ENCODE data around the gene ENTPD5. TPM values are rescaled to one million over a fixed set of nuclear protein-coding genes. Genes with fewer than 3 reads are reported as not detected.

Gene ENTPD5, protein sequence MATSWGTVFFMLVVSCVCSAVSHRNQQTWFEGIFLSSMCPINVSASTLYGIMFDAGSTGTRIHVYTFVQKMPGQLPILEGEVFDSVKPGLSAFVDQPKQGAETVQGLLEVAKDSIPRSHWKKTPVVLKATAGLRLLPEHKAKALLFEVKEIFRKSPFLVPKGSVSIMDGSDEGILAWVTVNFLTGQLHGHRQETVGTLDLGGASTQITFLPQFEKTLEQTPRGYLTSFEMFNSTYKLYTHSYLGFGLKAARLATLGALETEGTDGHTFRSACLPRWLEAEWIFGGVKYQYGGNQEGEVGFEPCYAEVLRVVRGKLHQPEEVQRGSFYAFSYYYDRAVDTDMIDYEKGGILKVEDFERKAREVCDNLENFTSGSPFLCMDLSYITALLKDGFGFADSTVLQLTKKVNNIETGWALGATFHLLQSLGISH
- 10 to 100 TPM in 1 of 9 donors, 1 to 10 TPM in 8; 5.5 to 12.3 (median 6.8) TPM for total RNA-seq
- polyA plus RNA-seq: 1 to 10 TPM; 4.7 to 5.8 TPM
- long read RNA-seq, donor 1, partial matches to known transcripts: 0 of 4 reads
- long read RNA-seq, donor 1, other reads (novel, unspliced or antisense): 4 of 4 reads
- long read RNA-seq, donor 2, full-length matches to known transcripts: 3 of 14 reads
- long read RNA-seq, donor 2, partial matches to known transcripts: 2 of 14 reads
- long read RNA-seq, donor 2, other reads (novel, unspliced or antisense): 9 of 14 reads
- long read RNA-seq, donor 3, partial matches to known transcripts: 0 of 4 reads
- long read RNA-seq, donor 3, other reads (novel, unspliced or antisense): 4 of 4 reads

DNA sequence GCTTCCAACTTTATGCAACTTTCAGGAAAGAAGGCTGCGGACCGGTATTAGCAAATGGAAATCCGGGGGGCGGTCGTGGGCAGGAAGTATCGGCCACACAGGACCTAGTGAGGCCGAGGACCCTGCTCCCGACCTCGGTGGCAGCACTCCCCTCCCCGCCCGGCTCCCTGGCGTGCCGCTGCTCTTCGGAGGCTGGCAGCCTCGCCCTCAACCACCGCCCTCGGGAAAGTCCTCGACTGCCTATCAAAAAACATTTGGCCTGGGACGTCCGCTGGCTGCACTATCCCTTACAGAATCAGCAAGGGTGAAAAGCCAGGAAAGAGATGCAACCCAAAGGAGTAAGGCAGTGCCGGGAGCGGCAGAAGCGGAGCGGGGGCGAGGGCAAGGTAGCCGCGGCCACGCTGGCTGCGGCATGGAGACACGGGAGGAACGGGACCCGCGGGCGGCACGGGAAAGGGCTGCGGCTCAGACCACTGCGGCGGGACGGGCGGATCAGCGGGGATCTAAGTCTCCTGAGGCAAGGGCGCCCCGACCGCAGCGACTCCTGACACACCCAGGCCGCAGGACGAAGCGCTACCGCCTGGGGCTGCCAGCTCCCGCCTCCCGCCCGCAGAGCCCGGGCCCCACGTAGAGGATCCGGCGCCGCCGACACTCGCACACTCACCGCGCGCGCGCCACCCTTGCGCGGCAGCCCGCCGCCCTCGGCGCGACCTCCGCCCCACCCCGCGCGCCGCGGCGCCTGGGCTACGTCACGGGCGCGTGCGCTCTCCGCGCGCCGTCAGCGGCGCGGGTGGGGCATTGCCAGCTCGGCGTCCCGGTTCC is at the start of gene ENTPD5, which contains the start of gene BBOF1:
Gene ENTPD5 (minus strand): TSS at position 703 of the 822 bp plus-strand sequence. CDS start 31,186 bp downstream, outside the sequence.
Gene BBOF1 (plus strand): TSS at position 764 of the 822 bp plus-strand sequence. CDS start 130 bp downstream, outside the sequence.
- intact Hi-C loops (cut with DNase I): loop anchor here in 4 of 10 donors (1.0 to 10.0 kb wide), 5 partner anchors 64 to 134 kb away; partner anchors contain the start of genes COQ6 (in 3 of the 4), FAM161B (in 3 of the 4), ALDH6A1 (in 2 of the 4) and LIN52 (in 2 of the 4)

DNA sequence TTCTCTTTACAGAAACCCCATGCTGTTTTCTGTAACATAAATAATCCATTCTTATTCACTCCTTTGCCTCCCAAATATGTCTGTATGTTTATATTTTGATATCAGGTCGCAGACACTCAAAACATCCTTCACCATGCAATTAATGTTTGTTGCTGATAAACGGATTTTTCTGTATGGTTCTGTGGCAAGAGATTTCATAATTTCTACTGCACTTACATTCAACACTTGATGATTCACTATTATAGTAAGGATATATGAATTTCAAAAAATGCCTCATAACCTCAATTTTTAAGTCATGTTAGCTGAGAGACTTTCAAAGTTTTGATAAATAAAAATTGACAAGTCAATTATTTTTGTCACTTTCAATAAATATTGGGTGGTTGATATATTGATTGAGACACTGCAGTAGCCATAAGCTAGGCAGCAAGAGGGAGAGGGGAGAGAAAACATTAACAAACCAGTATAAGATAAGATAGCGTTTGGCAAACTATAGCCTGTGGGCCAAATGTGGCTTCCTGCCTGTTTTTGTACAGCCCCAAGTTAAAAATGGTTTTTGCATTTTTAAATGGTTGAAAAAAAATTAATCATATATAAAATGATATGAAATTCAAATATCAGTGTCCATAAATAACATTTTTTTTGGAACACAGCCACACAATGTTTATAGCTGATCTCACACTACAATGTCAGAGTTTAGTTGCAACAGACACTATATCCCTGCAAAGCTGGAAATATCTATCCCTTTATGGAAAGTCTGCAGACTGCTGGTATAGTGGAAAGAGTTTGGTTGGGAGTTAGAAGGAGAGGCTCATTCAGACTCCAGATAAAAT is 46.9 kb upstream of the ENTPD5 start:
- 69 to 74% (median 72%) methylated on average over 3 of the region's 3 CpGs for WGBS, 4 donors
- no peak overlapping the region for H3K4me3 ChIP-seq
- H3K36me3 ChIP-seq: peaks cover 0 to 100% (median 76%) of the 10 kb centered on the region in 9 donors
- H3K27me3 ChIP-seq: no peaks in the 10 kb centered on the region
- intact Hi-C loops (cut with DNase I): no loop called here
- no peak for TF ChIP-seq POLR2A (IDR thresholded peaks at IDR 0.05)
- TF ChIP-seq, protein P1, sequence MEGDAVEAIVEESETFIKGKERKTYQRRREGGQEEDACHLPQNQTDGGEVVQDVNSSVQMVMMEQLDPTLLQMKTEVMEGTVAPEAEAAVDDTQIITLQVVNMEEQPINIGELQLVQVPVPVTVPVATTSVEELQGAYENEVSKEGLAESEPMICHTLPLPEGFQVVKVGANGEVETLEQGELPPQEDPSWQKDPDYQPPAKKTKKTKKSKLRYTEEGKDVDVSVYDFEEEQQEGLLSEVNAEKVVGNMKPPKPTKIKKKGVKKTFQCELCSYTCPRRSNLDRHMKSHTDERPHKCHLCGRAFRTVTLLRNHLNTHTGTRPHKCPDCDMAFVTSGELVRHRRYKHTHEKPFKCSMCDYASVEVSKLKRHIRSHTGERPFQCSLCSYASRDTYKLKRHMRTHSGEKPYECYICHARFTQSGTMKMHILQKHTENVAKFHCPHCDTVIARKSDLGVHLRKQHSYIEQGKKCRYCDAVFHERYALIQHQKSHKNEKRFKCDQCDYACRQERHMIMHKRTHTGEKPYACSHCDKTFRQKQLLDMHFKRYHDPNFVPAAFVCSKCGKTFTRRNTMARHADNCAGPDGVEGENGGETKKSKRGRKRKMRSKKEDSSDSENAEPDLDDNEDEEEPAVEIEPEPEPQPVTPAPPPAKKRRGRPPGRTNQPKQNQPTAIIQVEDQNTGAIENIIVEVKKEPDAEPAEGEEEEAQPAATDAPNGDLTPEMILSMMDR (IDR thresholded peaks at IDR 0.05): no peak
- DNase-seq: no peak
- no peaks in the 10 kb centered on the region for H3K9me3 ChIP-seq
- H3K27ac ChIP-seq: no peak overlapping the region
- peaks cover 0 to 5% (median 0%) of the 10 kb centered on the region in 12 donors for H3K4me1 ChIP-seq
- no peak for ATAC-seq

More for the DNA sequence above, at the start of gene ENTPD5, which contains the start of gene BBOF1:
- TF ChIP-seq POLR2A (IDR thresholded peaks at IDR 0.05): peak; percentile 42 to 90
- TF ChIP-seq, protein P1 (IDR thresholded peaks at IDR 0.05): peak in 2 of 12 donors; percentile 15 to 20
- peak within 1 kb of the TSS; percentile 82 to 100 (median 97) for H3K27ac ChIP-seq
- peak; percentile 87 to 94 (median 89) for DNase-seq
- H3K9me3 ChIP-seq: no peaks in the 10 kb centered on the region
- peak; percentile 93 to 99 (median 96) for ATAC-seq
- H3K36me3 ChIP-seq: peaks cover 0 to 9% (median 6%) of the 10 kb centered on the region in 9 donors
- H3K4me1 ChIP-seq: peaks cover 0 to 17% (median 9%) of the 10 kb centered on the region in 12 donors
- no peaks in the 10 kb centered on the region for H3K27me3 ChIP-seq
- WGBS, 4 donors: 0% methylated on average over 24 to 93 of the region's 93 CpGs
- H3K4me3 ChIP-seq: peak within 1 kb of the TSS; percentile 45 to 98 (median 80)

DNA sequence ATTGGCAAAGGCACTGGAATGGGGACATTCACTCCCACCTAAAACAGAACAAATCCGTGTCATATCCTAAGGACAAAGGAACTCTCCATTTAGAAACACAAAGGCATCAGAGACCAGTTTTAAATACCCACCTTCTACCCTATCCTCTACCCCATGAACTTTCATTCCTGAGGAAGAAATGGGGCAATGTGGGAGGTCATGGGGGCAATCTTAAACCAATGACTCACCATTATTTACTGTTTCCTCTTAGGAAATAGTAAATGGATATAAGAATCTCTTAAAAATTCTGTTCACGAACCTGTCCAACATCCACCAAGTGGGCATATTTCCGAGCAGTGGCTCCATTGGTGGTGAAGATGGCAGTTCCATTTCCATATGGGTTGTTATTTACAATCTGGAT is 45.8 kb upstream of the ENTPD5 start:
- DNase-seq: no peak
- H3K27ac ChIP-seq: peak overlapping the region in 1 of 12 donors; percentile 52
- H3K27me3 ChIP-seq: no peaks in the 10 kb centered on the region
- TF ChIP-seq, protein P1 (IDR thresholded peaks at IDR 0.05): no peak
- TF ChIP-seq POLR2A (IDR thresholded peaks at IDR 0.05): no peak
- H3K4me1 ChIP-seq: peaks cover 0 to 5% (median 0%) of the 10 kb centered on the region in 12 donors
- no peaks in the 10 kb centered on the region for H3K9me3 ChIP-seq
- no peak overlapping the region for H3K4me3 ChIP-seq
- no peak for ATAC-seq
- WGBS, 4 donors: 87 to 90% (median 88%) methylated on average over 3 of the region's 3 CpGs
- H3K36me3 ChIP-seq: peaks cover 0 to 100% (median 80%) of the 10 kb centered on the region in 9 donors
- intact Hi-C loops (cut with DNase I): no loop called here

Measured in heart left ventricle (tissue), 16 donors.